H1 (cell line): ENCODE data around the gene PRR22. TPM values are rescaled to one million over a fixed set of nuclear protein-coding genes. Genes with fewer than 3 reads are reported as not detected.

Source experiments
- CTCF ChIA-PET: fragments of 300-600 bp; sonication (Branson Sonifier 250); formaldehyde crosslinking; loops from one replicate; lab custom pipeline; 2021; ENCODE audit not compliant: partially characterized antibody; lab: Charles Lee
- POLR2A ChIA-PET: fragments of 300-600 bp; sonication (Branson Sonifier 250); formaldehyde crosslinking; loops from one replicate; lab custom pipeline; 2021; ENCODE audit warnings: inconsistent platforms; ENCODE audit not compliant: partially characterized antibody; lab: Charles Lee
- DNase-seq, 2 experiments: peaks; one replicate each; pipeline versions ENCODE4 v3.0.0 to v3.0.0-alpha.2; 2010 to 2022; ENCODE audit warnings: low spot score in 2 of 2, low read depth in 1 of 2, mixed read lengths in 1 of 2
- FAIRE-seq: peaks from 2 replicates; lab custom pipeline; 2011; peaks lifted over from hg19 to GRCh38; lab: Jason Lieb, UNC
- H2AFZ ChIP-seq: 2 replicates; pipeline ENCODE4 v1.8.1; 2012; ENCODE audit warnings: low read length, inconsistent platforms
- H2AK5ac ChIP-seq: 2 replicates; pipeline ENCODE4 v1.6.1; 2013; ENCODE audit warnings: low read depth, low read length
- H2BK120ac ChIP-seq: replicated peaks from 2 replicates; pipeline ENCODE3; 2013; ENCODE audit warnings: low read depth, low read length, inconsistent platforms
- H2BK12ac ChIP-seq: 2 replicates; pipeline ENCODE4 v1.6.1; 2013; ENCODE audit warnings: low read depth, low read length
- H2BK15ac ChIP-seq: 2 replicates; pipeline ENCODE4 v1.6.1; 2013; ENCODE audit warnings: low read length
- H2BK20ac ChIP-seq: 2 replicates; pipeline ENCODE4 v1.6.1; 2013; ENCODE audit warnings: low read length
- H2BK5ac ChIP-seq: 2 replicates; pipeline ENCODE4 v1.6.1; 2013; ENCODE audit warnings: low read depth, low read length
- H3K14ac ChIP-seq: 2 replicates; pipeline ENCODE4 v1.6.1; 2013; ENCODE audit warnings: inconsistent platforms; ENCODE audit not compliant: insufficient read length
- H3K18ac ChIP-seq: 2 replicates; pipeline ENCODE4 v1.6.1; 2013; ENCODE audit warnings: low read length; ENCODE audit errors: extremely low read depth
- H3K23ac ChIP-seq: 2 replicates; pipeline ENCODE4 v1.6.1; 2013; ENCODE audit warnings: inconsistent platforms; ENCODE audit not compliant: insufficient read length
- H3K23me2 ChIP-seq: 2 replicates; pipeline ENCODE4 v1.6.1; 2013; ENCODE audit warnings: low read depth, low read length
- H3K27ac ChIP-seq: 2 replicates; pipeline ENCODE4 v1.6.1; 2011; ENCODE audit warnings: low read depth, low read length, inconsistent platforms
- H3K27me3 ChIP-seq, 4 experiments: replicated peaks in 1 of 4; 1 replicate in 1 of 4; 2 replicates in 3 of 4; pipeline versions ENCODE4 v1.6.1 to v1.8.1; 2011 to 2013; ENCODE audit warnings: low read length in 3 of 4, mild to moderate bottlenecking in 3 of 4, inconsistent platforms in 2 of 4, mixed read lengths in 2 of 4, moderate library complexity in 1 of 4; ENCODE audit not compliant: control insufficient read depth in 3 of 4, insufficient read depth in 3 of 4; ENCODE audit errors: extremely low read depth in 1 of 4
- H3K36me3 ChIP-seq, 4 experiments: 2 replicates each; pipeline versions ENCODE4 v1.6.1 to v1.8.1; 2011 to 2013; ENCODE audit warnings: mild to moderate bottlenecking in 4 of 4, low read length in 3 of 4, moderate library complexity in 2 of 4, control low read depth in 1 of 4, inconsistent platforms in 1 of 4; ENCODE audit not compliant: insufficient read depth in 4 of 4, control insufficient read depth in 2 of 4
- H3K4ac ChIP-seq: replicated peaks from 2 replicates; pipeline ENCODE3; 2013; ENCODE audit warnings: low read length, low read depth, mixed read lengths, inconsistent platforms; ENCODE audit not compliant: insufficient read length
- H3K4me1 ChIP-seq, 4 experiments: replicated peaks in 1 of 4; 1 replicate in 1 of 4; 2 replicates in 3 of 4; pipeline versions ENCODE4 v1.6.1 to v1.8.1; 2011 to 2013; ENCODE audit warnings: low read length in 3 of 4, inconsistent platforms in 2 of 4, mixed read lengths in 1 of 4; ENCODE audit not compliant: insufficient read depth in 4 of 4, control insufficient read depth in 3 of 4
- H3K4me2 ChIP-seq, 2 experiments: 2 replicates each; pipeline versions ENCODE4 v1.6.1 to v1.8.1; 2011 to 2013; ENCODE audit warnings: low read depth in 2 of 2, low read length in 2 of 2, control low read depth in 1 of 2, inconsistent platforms in 1 of 2, mild to moderate bottlenecking in 1 of 2; ENCODE audit not compliant: insufficient read depth in 1 of 2
- H3K4me3 ChIP-seq, 4 experiments: fragments of 200-600, 300-600 bp in 1 of 4; sonication (generic), shearing (Covaris generic), sonication (Bioruptor Twin) in 1 of 4; 2 replicates each; pipeline versions ENCODE4 v1.5.1 to v1.8.1; 2011 to 2016; ENCODE audit warnings: low read length in 4 of 4, low read depth in 3 of 4, control low read depth in 2 of 4, inconsistent platforms in 2 of 4, mild to moderate bottlenecking in 2 of 4, mixed read lengths in 1 of 4, moderate library complexity in 1 of 4; ENCODE audit not compliant: insufficient read depth in 2 of 4; ENCODE audit errors: extremely low read depth in 1 of 4
- H3K56ac ChIP-seq: replicated peaks from 2 replicates; pipeline ENCODE3; 2013; ENCODE audit warnings: low read depth, mild to moderate bottlenecking, mixed read lengths, low read length, inconsistent platforms; ENCODE audit not compliant: insufficient read length
- H3K79me1 ChIP-seq: 2 replicates; pipeline ENCODE4 v1.6.1; 2013; ENCODE audit warnings: low read depth, low read length, control low read depth
- H3K79me2 ChIP-seq, 2 experiments: 2 replicates each; pipeline versions ENCODE4 v1.6.1 to v1.8.1; 2012 to 2013; ENCODE audit warnings: low read length in 2 of 2, mild to moderate bottlenecking in 2 of 2, inconsistent platforms in 1 of 2; ENCODE audit not compliant: insufficient read depth in 2 of 2, control insufficient read depth in 1 of 2
- H3K9ac ChIP-seq, 4 experiments: replicated peaks in 1 of 4; 1 replicate in 1 of 4; 2 replicates in 3 of 4; pipeline versions ENCODE4 v1.6.1 to v1.8.1; 2011 to 2013; ENCODE audit warnings: low read depth in 3 of 4, low read length in 3 of 4, control low read depth in 2 of 4, mild to moderate bottlenecking in 2 of 4, moderate library complexity in 2 of 4, inconsistent platforms in 1 of 4; ENCODE audit errors: extremely low read depth in 1 of 4
- H3K9me3 ChIP-seq, 2 experiments: 2 replicates each; pipeline versions ENCODE4 v1.6.1 to v1.8.1; 2012 to 2013; ENCODE audit warnings: mild to moderate bottlenecking in 2 of 2, moderate library complexity in 2 of 2, control low read depth in 1 of 2, inconsistent platforms in 1 of 2, low read depth in 1 of 2, low read length in 1 of 2, mixed read lengths in 1 of 2; ENCODE audit not compliant: insufficient read depth in 2 of 2
- H4K20me1 ChIP-seq, 2 experiments: replicated peaks in 1 of 2; 2 replicates each; pipeline versions ENCODE3 to v1.8.1; 2011 to 2013; ENCODE audit warnings: inconsistent platforms in 2 of 2, low read length in 2 of 2, mild to moderate bottlenecking in 1 of 2; ENCODE audit not compliant: insufficient read depth in 2 of 2, control insufficient read depth in 1 of 2
- H4K5ac ChIP-seq: 2 replicates; pipeline ENCODE4 v1.6.1; 2013; ENCODE audit warnings: low read length, low read depth, mixed read lengths, inconsistent platforms; ENCODE audit not compliant: insufficient read length
- H4K8ac ChIP-seq: 2 replicates; pipeline ENCODE4 v1.8.0; 2013; ENCODE audit warnings: mild to moderate bottlenecking, moderate library complexity, low read length, inconsistent platforms; ENCODE audit not compliant: insufficient read depth; ENCODE audit errors: extremely low read depth
- H4K91ac ChIP-seq: replicated peaks from 2 replicates; pipeline ENCODE3; 2013; ENCODE audit warnings: low read length, mixed read lengths, inconsistent platforms; ENCODE audit not compliant: insufficient read length
- ASH2L ChIP-seq: fragments of 200-600, 300-600 bp; sonication (generic); IDR thresholded peaks from one replicate; pipeline ENCODE4 v1.7.1; 2017; ENCODE audit warnings: low read length
- SIX5 ChIP-seq: IDR thresholded peaks from 2 replicates; pipeline ENCODE4 v1.6.1; 2011; ENCODE audit warnings: mild to moderate bottlenecking, low read depth, low read length
- WGBS, 2 experiments: shearing (Covaris generic) in 1 of 2; methylation state at CpG; one replicate each; pipeline versions ENCODE4 v1.1.6 to v1.1.7; 2013 to 2015; ENCODE audit warnings: low lambda C conversion rate in 2 of 2, mixed read lengths in 2 of 2, inconsistent platforms in 1 of 2, low coverage in 1 of 2, missing lambda C conversion rate in 1 of 2; ENCODE audit not compliant: insufficient replicate concordance in 2 of 2, insufficient coverage in 1 of 2, insufficient read length in 1 of 2; ENCODE audit errors: extremely low coverage in 1 of 2, missing lambda C conversion rate in 1 of 2; 5-methylcytosine and 5-hydroxymethylcytosine counted together
- polyA plus RNA-seq, 7 experiments: library from polyadenylated mRNA; depleted of rRNA in 3 of 7; stranded (reverse) in 5 of 7; unstranded in 2 of 7; fragments of >200 nt in 5 of 7; fragments of 200-250 nt in 2 of 7; gene quantifications; 1 replicate in 5 of 7; 2 replicates in 1 of 7; 4 replicates in 1 of 7; pipeline versions ENCODE4 v1.2.1 to v1.2.3, GENCODE V29; 2011 to 2013; ENCODE audit warnings: missing spikeins in 2 of 7, mixed read lengths in 2 of 7
- total RNA-seq: library from RNA; stranded (reverse); fragmentation: NEBNext Ultra II Directional; extraction: Animal tissue kit (Norgen Biotek cat#: 25700); gene quantifications from 2 replicates; pipeline ENCODE4 v1.2.1, GENCODE V29; 2021

PRR22 gene
- total and polyA plus RNA-seq, 2 of the 8 experiments (the other 6 are each of a cell fraction or from before 2014, with no cell fraction given), result 1.9 to 2.1 TPM

DNA sequence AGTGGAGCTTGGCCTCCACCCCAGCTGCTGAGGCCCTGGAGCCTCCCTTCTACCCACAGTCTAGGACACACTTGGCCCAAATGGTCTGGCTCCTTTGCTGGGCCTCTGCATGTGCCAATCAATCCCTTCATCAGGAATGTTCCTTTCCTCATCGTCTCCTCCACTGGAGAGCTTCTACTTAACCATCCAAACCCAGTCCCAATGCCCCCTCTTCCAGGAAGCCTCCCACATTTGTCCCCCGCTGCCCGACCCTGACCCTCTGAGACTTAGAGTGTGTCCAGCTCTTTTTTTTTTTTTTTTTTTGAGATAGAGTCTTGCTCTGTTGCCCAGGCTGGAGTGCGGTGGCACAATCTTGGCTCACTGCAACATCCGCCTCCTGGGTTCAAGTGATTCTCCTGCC, 3.9 kb upstream of the PRR22 start:
- TF ChIP-seq SIX5, result no peak
- TF ChIP-seq ASH2L, result no peak
- H2BK120ac ChIP-seq, result no peak overlapping the region
- H3K56ac ChIP-seq, result no peak overlapping the region
- H3K4me2 ChIP-seq, result no peak overlapping the region
- no peaks in the 10 kb centered on the region for H3K9me3 ChIP-seq
- H3K14ac ChIP-seq, result no peak overlapping the region
- no peak overlapping the region for H3K4ac ChIP-seq
- H3K79me2 ChIP-seq, result no peaks in the 10 kb centered on the region
- no peak overlapping the region for H2BK20ac ChIP-seq
- no peak overlapping the region for H3K18ac ChIP-seq
- no peak overlapping the region for H3K4me3 ChIP-seq
- H3K23me2 ChIP-seq, result peaks cover 3% of the 10 kb centered on the region; the same call in 1 of the 2 replicates
- FAIRE-seq (no peak), DNase-seq (no peak)
- no peak overlapping the region for H4K91ac ChIP-seq
- WGBS, 2 experiments, result 89% methylated on average over 1 of the region's 5 CpGs; no CpG with 5 or more reads in 1 of the 2 experiments
- no peak overlapping the region for H2AK5ac ChIP-seq
- H3K27ac ChIP-seq, result no peak overlapping the region
- H3K36me3 ChIP-seq, result peaks cover 20 to 40% (median 34%) of the 10 kb centered on the region in 4 experiments
- H2AFZ ChIP-seq, result no peak overlapping the region
- ChIA-PET CTCF (interaction anchor here (2.7 kb wide), 1 partner anchor 14 kb away, joined by 9 read pairs; no protein-coding TSS in a partner anchor), POLR2A (interaction anchor here (0.5 to 4.5 kb wide), 5 partner anchors 9 to 127 kb away, joined by 3 to 32 read pairs (median 18); no protein-coding TSS in a partner anchor)
- H3K79me1 ChIP-seq, result peaks cover 5% of the 10 kb centered on the region; the same call in 1 of the 2 replicates
- H3K27me3 ChIP-seq, result no peaks in the 10 kb centered on the region
- no peak overlapping the region for H3K23ac ChIP-seq
- H3K4me1 ChIP-seq, result no peaks in the 10 kb centered on the region; a peak in 1 of 7 replicates
- H4K20me1 ChIP-seq, result peaks cover 0 to 10% of the 10 kb centered on the region in 2 experiments
- no peak overlapping the region for H4K5ac ChIP-seq
- no peak overlapping the region for H3K9ac ChIP-seq
- no peak overlapping the region for H2BK12ac ChIP-seq
- H4K8ac ChIP-seq, result no peak overlapping the region
- no peak overlapping the region for H2BK5ac ChIP-seq
- H2BK15ac ChIP-seq, result no peak overlapping the region
